HG02678 (cell line): Measurements from ENCODE around the gene GPR37L1.
"Not testable (repeated sequence)": the region's sequence is repeated elsewhere in the genome, so short reads cannot be mapped to it uniquely, and the experiment has no call there.

Source experiments
- ATAC-seq: cut with Tn5 transposase; IDR thresholded peaks from one replicate; pipeline ENCODE4 v1.9.1; 2021; ENCODE audit warnings: mild to moderate bottlenecking, moderate library complexity; ENCODE audit not compliant: unreplicated experiment

The GPR37L1 gene

GRCh38 chr1:202133001-202133400 lies 10.3 kb downstream of the GPR37L1 start:
- ATAC-seq, result no peak

- no peak for ATAC-seq
Measured at GRCh38 chr1:202133496-202133895, 10.8 kb downstream of the GPR37L1 start.

GRCh38 chr1:202133989-202134388 lies 11.3 kb downstream of the GPR37L1 start:
- ATAC-seq, result no peak

- no peak for ATAC-seq
Measured at GRCh38 chr1:202134645-202135172, 12.0 kb downstream of the GPR37L1 start.

- ATAC-seq, result peak; percentile 70
Measured at GRCh38 chr1:202135221-202135721, 12.6 kb downstream of the GPR37L1 start.

- ATAC-seq, result no peak
Measured at GRCh38 chr1:202140833-202141232, 18.1 kb downstream of the GPR37L1 start.

GRCh38 chr1:202141468-202141867 lies 18.8 kb downstream of the GPR37L1 start:
- not testable (repeated sequence) for ATAC-seq

- ATAC-seq, result peak; percentile 20
Measured at GRCh38 chr1:202143011-202143767, 20.5 kb downstream of the GPR37L1 start.

GRCh38 chr1:202143768-202144401 lies 21.2 kb downstream of the GPR37L1 start:
- peak; percentile 40 for ATAC-seq

GRCh38 chr1:202144402-202145067 lies 21.8 kb downstream of the GPR37L1 start, which contains the start of gene ARL8A:
TSS of gene ARL8A (minus strand) at chr1:202144737. CDS start at chr1:202144572, 165 bp downstream.
- ATAC-seq, result peak; percentile 68

- no peak for ATAC-seq
Measured at GRCh38 chr1:202145068-202145743, 22.5 kb downstream of the GPR37L1 start.

GRCh38 chr1:202145744-202146140 lies 23.0 kb downstream of the GPR37L1 start:
- not testable (repeated sequence) for ATAC-seq

- ATAC-seq, result no peak
Measured at GRCh38 chr1:202146279-202146678, 23.6 kb downstream of the GPR37L1 start.

- ATAC-seq, result no peak
Measured at GRCh38 chr1:202146993-202147392, 24.3 kb downstream of the GPR37L1 start.

GRCh38 chr1:202148391-202148790 lies 25.7 kb downstream of the GPR37L1 start:
- no peak for ATAC-seq

GRCh38 chr1:202149566-202149965 lies 26.8 kb downstream of the GPR37L1 start:
- no peak for ATAC-seq

- ATAC-seq, result no peak
Measured at GRCh38 chr1:202150187-202150586, 27.5 kb downstream of the GPR37L1 start.

GRCh38 chr1:202150602-202151001 lies 27.9 kb downstream of the GPR37L1 start:
- no peak for ATAC-seq

- no peak for ATAC-seq
Measured at GRCh38 chr1:202151045-202151444, 28.3 kb downstream of the GPR37L1 start.

- no peak for ATAC-seq
Measured at GRCh38 chr1:202152399-202152798, 29.7 kb downstream of the GPR37L1 start.

GRCh38 chr1:202153284-202153683 lies 30.6 kb downstream of the GPR37L1 start:
- ATAC-seq, result no peak
